SHP77 (cell line): Measurements from ENCODE around the gene CYP2J2.
A peak's percentile ranks its signal among the peaks of the same experiment; 100 is the strongest.
"Not testable (repeated sequence)": the region's sequence is repeated elsewhere in the genome, so short reads cannot be mapped to it uniquely, and the experiment has no call there.

Experiments used
- DNase-seq, 2 experiments: peaks; one replicate each; lab custom pipeline; 2025; lab: John Stamatoyannopoulos, UW

Gene CYP2J2

DNA sequence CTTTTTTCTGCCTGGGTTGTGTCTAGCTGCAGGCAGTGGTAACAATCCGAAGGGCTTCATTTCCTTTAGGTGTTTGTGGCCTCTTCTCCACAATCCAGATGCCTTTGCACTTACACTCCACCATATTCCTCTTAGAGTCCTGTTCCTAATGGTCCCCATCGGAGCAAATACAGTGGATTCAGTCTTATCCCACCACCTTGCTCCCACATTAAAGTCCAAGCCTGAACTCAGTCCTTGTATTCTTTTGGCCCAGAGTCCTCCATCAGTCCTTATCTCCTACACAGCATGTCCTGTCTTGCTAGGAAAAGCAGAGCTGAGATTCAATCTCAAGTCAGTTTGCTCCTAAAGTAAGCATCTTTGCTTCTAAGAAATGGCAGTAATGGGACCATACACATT is 8.8 kb downstream of the CYP2J2 start:
- DNase-seq, result no peak

DNA sequence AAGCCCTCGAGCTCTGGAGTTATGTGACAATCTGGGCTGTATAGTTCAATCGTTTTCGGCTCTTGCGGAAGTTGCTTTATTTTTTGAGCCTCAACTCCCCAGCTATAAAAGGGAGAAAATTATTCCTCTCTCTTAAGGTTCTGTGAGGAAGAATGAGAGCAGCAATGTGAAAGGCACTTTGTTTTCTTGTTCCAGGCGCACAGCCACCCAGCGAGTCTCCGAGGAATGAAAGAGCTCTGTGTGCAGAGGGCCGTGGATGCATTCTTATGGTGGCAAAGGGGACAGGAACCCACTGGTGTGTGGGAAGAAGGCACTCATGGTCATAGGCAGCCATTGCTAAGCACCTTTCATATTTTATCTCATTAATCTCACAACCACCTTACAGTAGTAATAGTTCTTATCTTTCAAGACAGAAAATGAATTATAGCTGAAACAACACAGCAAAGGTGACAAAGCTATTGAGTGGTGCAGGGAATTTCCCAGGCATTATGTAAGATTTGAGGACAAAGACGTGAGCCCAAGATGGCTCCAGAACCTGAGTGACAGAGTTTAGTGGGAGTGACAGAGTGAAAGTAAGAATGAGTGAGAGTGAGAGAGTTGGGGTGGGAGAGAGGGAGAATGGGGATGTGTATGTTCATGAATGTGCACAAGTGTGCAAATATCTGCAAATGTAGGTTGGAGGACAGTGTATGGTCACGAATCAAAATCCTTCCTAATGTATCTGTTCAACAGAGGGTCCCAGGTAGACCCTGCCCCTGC is 9.4 kb downstream of the CYP2J2 start:
- no peak for DNase-seq

DNA sequence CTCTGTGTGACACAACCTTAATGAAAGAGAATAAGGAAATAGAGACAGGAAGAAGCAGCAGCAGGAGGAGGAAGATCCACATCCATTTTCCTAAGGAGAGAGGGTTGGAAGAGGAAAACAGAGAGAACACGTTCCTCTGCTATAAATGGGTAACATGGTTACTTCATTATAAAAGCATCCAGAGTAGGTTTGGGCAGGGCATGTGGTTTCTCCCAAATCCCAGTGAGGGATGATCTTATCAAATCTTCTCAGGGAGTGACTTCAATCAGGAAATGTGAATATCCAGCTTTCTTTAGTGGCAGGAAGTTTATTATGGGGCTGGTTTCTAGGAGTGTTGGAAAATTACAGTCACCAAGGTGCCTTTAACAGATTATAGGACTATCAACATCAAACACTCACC is 11.1 kb downstream of the CYP2J2 start:
- DNase-seq, result no peak

DNA sequence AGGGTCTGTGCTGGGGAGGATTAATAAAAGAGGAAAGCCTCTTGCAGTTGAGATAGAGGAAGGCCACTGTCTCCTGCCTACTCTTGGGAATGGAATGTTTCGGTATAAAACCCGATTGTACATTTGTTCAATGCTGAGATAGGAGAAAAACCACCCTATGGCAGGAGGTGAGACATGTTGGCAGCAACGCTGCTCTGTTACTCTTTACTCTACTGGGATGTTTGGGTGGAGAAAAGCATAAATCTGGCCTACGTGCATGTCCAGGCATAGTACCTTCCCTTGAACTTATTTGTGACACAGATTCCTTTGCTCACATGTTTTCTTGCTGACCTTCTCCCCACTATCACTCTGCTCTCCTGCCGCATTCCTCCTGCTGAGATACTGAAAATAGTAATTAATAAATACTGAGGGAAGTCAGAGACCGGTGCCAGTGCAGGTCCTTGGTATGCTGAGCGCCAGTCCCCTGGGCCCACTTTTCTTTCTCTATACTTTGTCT is 11.7 kb downstream of the CYP2J2 start:
- not testable (repeated sequence) for DNase-seq

DNA sequence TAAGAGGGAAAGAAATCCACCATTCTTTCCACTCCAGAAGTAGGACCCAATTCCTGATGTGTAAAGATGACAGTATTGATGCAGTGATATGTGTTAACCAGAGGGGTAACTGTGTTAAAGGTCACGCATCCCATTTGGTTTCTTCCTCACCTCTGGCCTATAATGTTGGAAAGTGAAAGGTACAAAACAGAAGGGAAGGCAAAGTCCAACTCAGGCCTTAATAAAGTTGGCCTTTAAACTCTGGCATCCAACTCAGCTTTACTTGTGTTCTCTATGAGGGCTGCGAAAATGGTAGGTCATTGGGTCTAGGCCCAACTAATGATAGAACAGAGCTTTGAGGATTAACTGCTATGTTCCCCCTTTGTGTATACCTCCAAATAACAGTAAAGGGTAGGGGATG is 17.9 kb downstream of the CYP2J2 start:
- DNase-seq, result no peak

DNA sequence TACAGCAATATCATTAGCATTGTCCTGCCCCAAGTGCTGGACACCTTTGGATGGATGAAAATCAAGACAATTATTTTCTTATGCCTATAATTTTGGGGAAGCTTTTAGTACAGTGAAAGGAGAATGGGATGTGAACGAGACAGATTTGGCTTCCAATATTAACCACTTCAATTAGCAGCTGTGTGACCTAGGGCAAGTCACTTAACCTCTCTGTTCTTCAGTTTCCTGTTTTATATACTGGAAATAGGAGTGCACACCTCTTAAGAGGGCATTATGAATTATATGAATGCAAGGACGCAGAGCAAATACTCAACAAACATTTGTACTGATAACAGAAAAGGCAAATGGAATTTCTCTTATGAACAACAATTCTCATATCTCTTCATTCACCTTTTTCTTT is 18.5 kb downstream of the CYP2J2 start:
- DNase-seq, result no peak

DNA sequence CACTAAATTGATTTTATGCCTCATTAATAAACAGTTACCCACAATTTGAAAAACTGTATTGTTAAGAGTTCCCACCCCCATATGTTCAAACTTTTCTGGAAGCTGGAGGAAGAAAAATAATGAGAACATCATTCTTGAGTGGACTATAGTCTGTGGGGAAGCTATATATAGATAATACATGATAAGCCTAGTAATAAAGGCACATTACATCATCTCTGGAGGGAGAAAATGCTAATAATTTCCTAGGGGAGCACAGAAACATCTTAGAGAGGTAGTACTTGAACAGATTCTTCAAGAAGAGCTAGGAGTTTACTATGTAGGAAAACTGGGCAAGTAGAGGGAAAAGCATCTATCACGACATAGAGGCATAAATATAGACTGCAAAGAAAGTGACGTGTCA is 19.6 kb downstream of the CYP2J2 start:
- no peak for DNase-seq

DNA sequence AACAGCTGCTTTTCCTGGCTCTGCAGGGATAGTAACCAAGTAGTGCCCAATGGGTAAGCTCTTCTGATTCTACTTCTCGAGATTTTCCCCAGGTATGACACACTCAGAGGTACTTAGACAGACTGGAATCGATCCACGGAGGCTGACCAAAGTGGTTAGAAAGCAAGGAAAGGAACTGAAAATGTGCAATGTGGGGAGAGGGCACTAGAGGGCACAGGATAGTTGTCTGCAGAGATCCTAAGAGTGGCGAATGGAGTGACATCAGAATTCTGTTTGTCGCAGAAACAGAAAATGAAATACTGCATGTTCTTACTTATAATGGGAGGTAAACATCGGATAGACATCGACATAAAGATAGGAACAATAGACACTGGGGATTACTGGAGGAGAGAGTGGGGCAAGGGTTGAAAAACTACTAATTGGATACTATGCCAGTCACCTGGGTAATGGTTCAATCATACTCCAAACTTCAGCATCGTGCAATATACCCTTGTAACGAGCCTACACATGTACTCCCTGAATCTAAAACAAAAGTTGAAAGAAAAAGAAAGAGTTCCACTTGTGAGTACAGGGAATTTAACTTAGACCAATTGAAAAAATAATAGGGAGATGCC is 23.3 kb downstream of the CYP2J2 start:
- DNase-seq, result peak; percentile 17 to 23

DNA sequence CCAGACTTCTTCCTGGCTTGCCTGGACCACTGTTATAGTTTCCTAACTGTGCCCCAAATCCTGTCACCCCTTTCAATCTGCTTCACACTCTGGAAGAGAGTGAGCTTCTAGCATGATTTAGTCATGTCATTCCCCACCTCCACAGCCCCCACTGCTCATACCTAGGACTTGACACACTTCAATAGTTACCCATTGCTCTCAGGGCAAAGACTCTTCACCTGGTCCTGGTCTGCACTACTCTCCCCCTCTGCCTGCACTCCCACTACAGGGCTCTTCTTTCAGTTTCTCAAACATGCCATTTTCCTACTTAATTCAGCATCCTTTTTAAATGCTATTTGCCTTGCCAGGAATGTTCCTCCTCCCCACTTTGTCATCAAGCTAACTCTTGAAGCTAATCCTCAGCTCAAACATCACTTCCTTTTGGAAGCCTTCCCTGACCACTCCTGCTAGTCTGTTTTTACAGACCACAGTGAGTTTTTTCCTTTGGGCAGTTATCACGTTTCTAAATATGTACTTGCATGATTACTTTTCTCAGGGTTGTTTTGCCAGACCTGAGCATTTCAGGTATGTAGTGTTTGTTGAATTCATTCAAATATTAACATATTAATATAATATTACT is 24.7 kb downstream of the CYP2J2 start:
- DNase-seq, result no peak

DNA sequence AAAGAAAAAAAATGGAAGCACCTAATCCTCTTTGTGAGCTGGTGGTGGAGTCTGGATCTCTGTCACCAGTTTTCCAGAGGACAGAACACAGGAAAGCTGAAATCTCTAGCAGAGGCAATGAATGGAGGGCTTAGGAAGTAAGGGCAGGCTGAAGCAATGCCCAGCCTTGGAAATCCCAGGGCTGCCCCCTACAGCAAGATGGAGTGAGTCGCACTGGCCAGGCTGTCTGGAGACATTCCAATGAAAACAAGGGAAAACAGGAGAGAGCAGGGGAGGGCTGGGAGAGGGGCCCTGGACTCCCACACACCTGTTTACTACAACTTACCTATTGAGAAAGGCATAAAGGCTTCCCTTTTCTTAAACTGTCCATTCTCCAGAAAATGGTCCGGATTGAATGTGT is 25.9 kb downstream of the CYP2J2 start:
- no peak for DNase-seq

DNA sequence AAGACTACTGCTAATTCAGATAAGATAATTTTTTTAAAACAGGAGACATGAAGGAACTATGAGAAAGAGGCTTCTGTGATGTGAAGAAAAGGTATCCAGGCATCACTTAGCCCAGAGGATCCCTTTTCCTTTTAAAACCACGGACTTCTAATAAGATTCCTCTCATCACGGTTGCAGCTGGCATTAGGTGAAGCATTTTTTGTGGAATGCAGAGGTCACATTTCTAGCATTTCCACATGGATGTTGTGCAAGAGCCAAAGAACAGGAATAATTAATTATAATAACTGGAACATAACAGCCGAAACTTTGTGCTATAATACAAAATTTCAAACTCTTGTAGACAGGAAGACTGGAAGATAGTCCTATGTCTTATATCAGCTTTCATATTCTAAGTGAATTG is 27.6 kb downstream of the CYP2J2 start:
- no peak for DNase-seq

DNA sequence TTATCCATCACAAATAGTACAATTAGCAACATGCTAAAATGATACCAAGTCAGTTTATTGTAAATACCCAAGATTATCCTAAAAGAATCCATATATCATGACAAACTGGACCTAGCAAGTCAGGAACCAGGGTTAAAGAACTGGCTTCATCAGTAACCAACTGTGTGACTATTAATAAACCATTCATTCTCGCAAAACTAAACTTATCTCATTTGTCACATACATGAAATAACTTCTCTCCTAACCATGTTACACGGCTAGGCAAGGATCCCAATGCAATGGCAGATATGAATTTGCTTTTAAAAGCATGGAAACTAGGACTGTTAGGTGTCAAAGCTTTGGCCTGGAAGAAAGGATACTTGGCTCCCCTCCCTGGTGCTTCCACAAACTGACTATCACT is 29.4 kb downstream of the CYP2J2 start:
- DNase-seq, result no peak

DNA sequence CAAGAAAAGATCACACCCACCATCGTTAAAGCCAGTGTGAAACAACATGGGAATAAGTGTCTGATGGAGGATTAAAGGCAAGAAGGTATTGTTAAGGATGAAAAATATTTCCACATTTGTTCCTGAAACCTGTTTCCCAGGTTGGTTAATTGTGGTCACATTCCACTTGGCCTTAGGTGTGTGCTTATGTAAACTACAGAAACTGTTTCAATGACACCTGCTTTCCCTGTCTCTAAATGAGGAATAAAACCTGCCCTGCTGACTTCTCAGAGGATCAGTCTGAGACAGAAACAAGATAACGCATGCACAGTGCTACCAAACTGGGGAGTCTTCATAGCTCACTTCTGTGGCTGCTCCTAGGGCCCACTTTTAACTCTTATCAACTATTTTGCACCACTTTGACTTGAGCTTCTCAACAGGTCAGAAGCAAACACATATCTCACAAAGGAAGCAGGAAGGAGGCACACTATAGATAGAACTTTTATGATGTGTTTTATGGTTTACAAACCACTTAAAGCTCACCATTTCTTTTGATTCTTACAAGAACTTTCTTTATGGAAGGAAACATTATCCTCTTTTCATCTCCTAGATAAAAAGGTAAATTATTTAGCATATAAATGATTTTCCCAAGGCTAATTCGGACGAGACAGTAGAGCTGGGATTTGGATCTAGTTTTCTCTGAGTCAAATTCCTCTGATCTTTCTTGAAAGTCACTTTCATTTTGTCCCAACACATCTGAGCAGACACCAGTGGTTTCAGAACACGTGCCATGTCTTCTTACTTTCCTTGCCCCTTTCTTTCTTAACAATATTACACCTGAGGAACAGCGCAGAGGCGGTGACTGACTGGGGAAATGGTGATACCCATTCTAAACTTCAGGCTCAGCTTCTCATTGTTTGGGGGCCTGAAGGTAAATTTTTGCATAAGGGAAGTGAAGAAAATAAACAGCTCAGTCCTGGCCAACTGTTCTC is 33.4 kb downstream of the CYP2J2 start:
- no peak for DNase-seq

DNA sequence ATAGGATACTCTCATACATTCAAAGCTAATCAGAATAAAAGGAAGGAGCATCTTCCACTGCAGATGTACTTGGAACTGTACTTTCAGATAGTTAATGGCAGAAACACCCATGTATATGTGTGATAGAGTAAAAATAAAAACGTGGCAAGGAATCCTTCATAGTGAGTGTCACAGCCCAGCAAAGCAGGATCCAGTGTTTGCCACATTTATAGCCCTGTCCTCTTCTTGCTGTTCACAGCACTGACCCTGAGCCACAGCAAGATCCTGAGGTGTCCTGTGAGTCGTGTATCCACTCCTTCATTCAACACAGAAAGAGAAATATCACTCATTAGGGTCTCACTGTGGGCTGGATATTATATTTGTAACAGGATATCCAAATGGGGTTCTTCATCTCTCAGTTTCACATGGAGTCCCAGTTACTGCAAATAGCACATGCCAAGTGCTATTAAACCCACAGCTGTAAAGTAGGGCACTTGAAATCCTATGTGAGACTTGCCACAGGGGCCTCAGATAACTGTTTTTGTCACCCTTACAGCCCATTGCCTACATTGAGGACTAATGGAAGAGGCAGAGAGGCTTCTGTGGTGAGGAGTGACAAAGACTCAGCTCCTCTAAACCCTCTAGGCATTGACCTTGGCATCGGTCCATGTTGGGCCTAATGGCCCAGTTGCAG is 41.3 kb downstream of the CYP2J2 start:
- no peak for DNase-seq

DNA sequence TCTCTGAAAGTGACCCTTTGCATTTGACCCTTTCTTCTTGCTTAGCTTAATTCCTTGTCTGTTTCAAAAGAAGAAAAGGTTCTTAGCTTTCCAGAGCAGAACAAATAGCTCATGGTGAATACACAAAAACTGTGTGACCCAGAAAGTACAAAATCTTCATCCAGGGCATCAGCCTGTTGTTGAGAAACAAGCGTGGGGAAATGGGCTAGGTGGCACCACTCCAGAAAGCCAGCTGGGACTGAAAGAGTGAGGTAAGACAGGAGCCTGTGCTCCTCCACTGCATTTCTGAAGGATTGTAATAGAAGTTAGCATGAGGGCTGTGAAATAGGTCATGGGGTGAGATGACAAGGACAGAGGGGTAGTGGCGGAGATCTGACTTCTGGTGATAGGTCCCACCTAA is 45.8 kb downstream of the CYP2J2 start:
- no peak for DNase-seq

DNA sequence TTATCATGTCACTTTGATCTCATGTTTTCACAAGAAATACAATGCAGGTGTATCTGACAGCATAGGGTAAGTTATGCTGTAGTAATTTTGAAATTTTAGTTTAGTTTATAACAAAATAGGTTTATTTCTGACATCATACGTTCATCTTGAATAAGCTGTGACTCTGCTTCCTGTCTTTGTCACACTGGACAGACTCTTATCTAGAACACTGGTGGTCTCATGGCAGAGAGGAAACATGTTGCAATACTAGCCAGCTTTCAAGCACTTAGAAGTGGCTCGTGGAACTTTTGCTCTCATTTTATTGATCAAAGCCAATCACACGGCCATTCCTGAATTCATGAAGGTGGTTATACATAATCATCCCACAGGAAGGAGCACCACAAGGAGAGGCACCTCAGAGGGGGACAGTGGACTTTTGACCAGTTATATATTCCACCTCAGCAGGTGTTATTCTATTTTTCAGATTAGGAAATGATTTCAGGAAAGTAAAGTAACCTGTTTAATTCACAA is 46.5 kb downstream of the CYP2J2 start:
- no peak for DNase-seq

DNA sequence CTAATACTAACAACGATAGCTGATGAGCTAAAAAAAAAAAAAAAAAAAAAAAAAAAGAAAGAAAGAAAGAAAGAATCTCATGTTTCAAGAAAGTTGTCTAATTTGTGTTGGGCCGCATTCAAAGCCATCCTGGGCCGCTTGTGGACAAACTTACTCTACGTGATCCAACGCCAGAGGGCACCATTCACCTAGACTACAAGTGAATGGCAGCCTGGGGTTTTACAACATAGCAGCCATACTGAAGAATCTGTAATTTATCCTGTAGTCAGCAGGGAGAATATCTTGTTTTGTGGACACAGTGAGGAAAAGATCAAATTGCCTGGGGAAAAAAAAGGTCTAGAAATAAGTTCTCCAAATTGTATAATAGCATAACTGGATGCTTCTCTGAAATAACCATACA is 47.0 kb downstream of the CYP2J2 start:
- peak; percentile 20 to 50 for DNase-seq

DNA sequence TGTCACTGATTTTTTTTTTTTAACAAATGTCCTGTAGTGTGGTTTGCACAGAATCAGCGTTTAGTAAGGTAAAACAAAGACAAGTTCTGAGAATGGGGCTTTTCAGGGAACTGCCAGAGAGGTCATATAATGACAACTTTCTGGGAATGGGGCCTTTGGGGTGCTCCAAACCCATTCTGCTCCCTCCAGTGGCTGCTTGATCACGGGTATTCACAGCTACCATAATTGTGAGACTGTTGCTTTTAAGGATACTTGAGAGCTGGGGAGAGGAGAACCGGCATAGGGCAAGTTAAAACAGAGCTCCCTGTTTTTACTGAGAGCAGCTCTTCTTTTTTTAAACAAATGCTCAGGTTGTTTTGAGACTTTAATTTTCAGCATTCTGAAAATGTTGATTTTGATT is 48.2 kb downstream of the CYP2J2 start:
- no peak for DNase-seq

DNA sequence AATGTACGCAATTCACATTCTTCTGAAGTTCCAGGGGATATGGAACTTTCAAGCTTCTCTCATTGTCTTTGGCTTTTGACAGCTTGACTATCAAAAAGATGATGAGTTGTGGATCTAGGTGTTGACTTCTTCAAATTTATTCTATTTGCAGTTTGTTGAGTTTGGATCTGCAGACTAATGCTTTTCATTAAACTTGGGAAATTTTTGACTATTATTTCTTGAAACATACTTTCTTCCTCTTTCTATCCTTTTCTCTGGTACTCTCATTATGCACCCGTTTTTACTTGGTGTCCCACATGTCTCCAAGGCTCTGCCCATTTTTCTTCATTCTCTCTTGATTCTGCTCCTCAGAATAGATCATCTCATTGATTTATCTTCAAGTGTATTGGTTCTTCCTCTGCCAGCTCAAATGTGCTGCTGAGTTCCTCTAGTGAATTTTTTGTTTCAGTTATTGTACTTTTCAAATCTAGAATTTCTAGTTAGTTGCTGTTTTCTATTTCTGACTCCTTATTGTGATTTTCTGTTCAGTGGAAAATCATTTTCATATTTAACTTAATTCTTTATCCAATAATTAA is 49.4 kb downstream of the CYP2J2 start:
- DNase-seq, result no peak

DNA sequence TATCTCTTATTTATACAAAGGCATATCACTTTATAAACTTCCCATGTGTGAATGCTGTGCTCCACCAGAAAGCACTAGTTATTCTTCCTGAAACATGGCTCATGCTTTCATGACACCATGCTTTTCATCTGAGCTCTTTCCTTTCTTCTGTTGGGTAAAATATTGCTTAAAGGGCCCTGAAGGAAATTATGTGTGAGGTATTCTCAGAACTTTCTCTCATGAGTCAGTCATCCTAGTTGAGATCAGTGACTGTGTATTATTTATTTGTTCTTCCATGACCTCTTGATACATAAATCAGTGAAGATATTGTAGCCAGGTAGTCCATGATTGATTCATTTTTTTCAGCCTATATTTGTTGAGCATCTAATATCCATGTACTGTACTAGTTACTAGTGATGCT is 54.8 kb downstream of the CYP2J2 start:
- DNase-seq, result no peak

DNA sequence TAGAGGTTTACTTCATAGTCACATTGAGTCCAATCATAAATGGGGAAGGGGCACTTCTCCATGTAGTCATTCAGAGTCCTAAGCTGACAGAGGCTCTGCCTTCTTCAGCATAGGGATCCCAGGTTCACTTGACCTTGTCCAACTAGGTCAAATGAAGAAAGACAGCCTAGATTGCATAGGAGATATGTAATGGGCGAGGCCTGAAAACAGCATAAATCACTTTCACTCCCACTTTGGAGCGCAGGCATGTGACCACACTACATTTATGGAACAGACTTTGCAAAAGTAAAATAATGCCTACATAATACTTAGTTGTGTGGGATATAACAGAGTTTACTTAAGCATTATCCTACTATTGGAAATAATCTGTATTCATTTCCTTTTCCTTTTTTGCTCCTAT is 60.1 kb downstream of the CYP2J2 start:
- DNase-seq, result no peak
